IPS-18c (cell line): ENCODE data around the gene PLXNB2.

Experiments used
- H3K4me3 ChIP-seq: 2 replicates; pipeline ENCODE4 v1.7.0; 2013; ENCODE audit warnings: low read depth, mild to moderate bottlenecking, low read length, moderate library complexity; ENCODE audit not compliant: insufficient read depth
- H3K9me3 ChIP-seq: one replicate; pipeline ENCODE4 v1.6.1; 2013; ENCODE audit warnings: mild to moderate bottlenecking, low read length, moderate library complexity; ENCODE audit not compliant: control insufficient read depth, insufficient read depth

PLXNB2 gene

DNA sequence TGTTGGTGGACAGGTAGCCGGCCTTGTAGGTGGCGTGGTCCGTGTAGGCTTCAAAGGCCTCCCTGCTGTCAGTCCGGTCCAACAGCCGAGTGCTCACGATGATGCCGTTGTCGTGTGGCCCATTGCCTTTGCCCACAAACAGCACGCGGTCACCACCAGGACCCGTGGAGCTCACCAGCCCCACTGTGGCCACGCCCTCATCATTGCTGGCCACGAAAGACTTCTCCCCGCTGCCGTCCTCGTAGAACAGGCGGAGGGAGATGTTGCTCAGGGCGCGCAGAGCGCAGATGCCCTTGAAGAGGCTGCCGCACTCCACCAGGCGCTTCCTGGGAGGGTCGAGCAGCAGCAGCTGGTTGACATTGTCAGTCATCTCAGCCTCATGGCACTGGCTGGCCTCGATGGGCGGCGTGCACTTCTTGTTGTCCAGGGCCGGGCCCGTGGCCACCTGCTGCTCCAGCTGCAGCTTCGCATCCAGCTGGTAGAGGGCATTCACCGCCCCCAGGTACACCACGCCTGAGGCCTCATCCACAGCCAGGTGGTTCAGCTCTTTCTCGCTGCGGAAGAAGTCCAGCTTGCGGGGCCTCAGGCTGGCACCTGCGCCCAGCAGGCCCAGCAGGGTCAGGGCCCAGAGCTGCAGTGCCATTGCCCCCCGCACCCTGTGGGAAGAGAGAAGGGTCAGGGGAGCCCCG lies 17.4 kb downstream of the PLXNB2 start:
- H3K9me3 ChIP-seq = peaks cover 2% of the 10 kb centered on the region
- H3K4me3 ChIP-seq = no peak overlapping the region

DNA sequence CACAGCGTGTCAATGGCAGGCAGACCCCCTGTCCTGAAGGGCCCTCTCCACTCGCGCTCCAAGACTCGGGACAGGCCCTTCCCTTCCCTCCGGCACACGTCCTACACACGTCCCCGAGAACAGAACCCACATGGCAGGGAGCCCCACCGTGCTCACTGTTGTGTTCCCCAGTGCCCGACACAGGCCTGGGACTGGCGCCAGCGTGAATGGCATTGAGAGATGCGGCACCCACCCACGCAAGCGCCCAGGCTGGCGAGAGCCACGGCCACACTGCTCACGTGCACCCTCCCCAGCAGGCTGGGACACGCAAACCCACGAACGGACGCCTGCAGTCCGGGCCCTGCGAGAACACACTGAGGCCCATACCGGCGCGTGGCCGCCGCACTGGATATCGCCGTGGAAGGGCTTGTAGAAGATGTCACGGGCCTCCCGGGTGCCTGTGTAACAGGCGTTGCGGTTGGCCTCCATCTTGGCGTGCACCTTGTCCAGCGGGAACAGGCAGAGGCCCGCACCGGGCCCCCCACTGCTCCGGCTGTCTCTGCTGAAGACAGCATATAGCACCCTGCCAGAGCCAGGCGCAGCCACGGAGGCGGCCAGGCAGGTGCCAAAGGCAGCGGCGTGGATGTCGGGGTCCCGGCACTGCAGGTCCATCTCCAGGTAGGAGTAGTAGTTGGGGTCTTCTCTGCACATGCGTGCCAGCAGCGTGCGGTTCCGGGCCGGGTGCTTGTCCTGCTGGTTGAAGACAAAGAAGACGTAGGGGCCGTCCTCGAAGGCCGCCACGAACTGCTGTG lies 18.1 kb downstream of the PLXNB2 start:
- peaks cover 2% of the 10 kb centered on the region for H3K9me3 ChIP-seq
- H3K4me3 ChIP-seq = no peak overlapping the region

DNA sequence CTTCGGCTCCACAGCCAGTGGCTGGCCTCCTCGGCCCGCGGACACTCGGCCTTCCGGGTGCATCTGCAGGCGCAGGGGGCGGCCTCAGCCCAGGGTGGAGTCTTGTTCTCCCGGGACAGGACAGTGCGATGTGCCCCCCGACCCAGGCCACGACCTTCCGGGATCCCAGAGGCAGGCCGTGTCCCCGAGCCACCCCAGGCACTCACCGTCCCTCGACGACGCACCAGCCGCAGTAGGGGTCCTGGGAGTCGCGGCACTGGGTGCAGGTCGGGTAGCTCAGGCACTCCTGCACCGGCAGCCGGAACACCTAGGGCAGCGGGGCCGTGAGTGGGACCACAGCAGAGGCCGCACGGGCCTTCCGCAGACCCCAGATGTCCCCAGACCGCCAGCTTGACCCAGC lies 19.7 kb downstream of the PLXNB2 start:
- no peak overlapping the region for H3K4me3 ChIP-seq
- peaks cover 2% of the 10 kb centered on the region for H3K9me3 ChIP-seq

DNA sequence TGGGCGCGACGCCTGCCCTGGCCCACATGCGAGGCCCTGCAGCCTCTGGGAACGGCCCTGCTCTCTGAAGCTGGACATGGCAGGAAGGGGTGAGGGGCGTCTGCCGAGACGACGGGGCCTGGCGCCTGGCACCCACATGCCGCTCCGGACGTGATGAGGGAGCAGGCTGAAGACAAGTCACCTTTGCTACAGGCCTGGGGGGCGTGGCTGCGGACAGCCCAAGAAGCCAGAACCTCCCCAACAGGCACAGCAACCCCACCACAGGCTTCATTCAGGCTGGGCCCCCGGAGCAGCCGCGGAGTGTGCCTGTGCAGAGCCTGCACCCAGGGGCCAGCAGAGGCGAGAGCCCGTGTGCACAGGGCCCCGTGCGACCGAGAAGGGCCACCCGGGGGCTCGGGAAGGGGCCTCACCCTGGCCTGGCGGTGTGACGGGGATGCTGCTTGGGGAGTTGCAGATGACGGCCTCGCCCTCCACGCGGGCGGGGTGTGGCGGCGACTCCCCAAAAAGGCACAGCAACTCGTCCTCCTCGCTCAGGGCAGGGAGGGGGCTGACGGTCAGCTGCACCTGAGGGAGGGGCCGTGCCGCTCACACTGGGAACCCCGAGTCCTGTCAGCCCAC lies 20.6 kb downstream of the PLXNB2 start:
- Histone ChIP-seq H3K4me3 (no peak overlapping the region), H3K9me3 (peaks cover 2% of the 10 kb centered on the region)

DNA sequence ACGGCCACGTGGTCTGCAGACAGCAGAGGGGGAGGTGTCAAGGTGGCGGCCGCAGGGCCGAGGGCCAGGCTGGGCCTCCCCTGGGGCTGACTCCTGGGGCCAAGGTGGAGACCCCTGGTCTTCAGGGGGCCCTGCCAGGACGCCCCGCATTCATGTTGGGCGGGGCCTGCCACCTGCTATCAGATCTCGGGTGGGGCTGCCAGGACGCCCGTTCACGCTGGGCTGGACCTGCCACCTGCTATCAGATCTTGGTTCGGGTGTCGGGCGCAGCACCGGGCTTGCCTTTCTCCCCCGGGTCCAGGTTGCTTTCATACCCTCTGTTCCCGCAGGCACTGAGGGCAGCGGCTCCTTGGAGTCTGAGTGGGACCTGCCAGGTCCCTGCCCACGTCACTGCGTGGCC lies 21.2 kb downstream of the PLXNB2 start:
- H3K4me3 ChIP-seq = no peak overlapping the region

DNA sequence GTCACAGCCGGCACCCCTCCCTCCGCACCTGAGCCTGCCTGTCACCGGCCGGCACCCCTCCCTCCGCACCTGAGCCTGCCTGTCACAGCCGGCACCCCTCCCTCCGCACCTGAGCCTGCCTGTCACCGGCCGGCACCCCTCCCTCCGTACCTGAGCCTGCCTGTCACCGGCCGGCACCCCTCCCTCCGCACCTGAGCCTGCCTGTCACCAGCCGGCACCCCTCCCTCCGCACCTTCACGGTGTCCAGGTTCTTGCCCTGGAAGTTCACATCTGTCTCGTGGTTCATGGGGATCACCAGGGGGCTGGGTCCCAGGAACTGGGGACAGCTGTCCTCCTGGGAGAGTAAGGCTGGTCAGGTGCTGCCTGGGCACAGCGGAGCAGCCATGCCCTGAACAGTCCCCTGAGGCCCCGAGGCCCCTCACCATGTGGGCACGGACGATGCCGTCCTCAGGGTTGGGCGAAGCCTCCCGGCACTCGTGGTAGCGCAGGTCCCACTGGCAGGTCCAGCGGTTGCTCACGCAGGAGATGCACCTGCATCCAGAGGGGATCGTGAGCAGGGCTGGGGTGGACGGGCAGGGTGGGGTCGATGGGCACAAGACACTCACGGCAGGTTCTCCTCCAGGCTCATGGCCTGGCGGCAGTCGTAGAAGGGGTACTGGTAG lies 21.7 kb downstream of the PLXNB2 start:
- Histone ChIP-seq H3K9me3 (peaks cover 2% of the 10 kb centered on the region), H3K4me3 (no peak overlapping the region)

More for the DNA sequence above, 21.2 kb downstream of the PLXNB2 start:
- H3K9me3 ChIP-seq = peaks cover 2% of the 10 kb centered on the region

DNA sequence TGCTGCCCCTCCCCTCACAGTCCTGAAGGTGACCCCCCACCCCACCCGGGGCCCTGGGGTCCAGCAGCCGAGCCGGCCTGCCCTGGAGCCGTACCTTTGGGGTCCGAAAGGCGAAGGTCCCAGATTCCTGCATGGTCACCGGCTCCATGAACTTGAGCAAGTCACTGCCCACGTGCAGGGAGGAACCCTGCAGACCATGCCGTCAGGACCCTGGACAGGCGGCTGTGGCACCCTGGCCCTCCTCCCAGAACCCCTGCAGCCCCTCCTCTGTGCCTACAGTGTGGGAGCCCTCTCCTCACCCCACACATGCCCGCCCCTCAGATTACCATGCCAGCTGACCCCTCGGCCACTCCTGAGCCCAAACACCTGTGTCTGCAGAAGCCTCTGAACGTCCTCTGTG lies 23.0 kb downstream of the PLXNB2 start:
- Histone ChIP-seq H3K9me3 (no peaks in the 10 kb centered on the region), H3K4me3 (no peak overlapping the region)

DNA sequence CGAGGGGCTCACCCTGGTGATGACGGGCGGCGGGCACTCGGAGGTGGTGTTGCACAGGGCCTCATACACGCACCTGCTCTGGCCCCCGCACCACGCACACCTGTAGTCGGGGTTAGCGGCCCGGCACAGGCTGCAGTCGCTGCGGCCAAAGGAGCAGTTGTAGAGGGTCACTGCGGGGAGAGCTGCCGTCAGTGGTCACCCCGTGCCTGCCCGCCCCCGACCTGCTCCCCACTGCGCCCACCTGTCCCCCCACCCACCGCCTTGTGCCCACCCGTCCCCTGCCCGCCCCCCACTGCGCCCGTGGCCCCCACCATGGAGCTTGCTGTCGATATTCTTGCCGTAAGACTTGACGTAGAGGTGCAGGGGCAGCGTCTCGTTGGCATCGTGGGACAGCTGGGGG lies 23.6 kb downstream of the PLXNB2 start:
- no peaks in the 10 kb centered on the region for H3K9me3 ChIP-seq
- no peak overlapping the region for H3K4me3 ChIP-seq

DNA sequence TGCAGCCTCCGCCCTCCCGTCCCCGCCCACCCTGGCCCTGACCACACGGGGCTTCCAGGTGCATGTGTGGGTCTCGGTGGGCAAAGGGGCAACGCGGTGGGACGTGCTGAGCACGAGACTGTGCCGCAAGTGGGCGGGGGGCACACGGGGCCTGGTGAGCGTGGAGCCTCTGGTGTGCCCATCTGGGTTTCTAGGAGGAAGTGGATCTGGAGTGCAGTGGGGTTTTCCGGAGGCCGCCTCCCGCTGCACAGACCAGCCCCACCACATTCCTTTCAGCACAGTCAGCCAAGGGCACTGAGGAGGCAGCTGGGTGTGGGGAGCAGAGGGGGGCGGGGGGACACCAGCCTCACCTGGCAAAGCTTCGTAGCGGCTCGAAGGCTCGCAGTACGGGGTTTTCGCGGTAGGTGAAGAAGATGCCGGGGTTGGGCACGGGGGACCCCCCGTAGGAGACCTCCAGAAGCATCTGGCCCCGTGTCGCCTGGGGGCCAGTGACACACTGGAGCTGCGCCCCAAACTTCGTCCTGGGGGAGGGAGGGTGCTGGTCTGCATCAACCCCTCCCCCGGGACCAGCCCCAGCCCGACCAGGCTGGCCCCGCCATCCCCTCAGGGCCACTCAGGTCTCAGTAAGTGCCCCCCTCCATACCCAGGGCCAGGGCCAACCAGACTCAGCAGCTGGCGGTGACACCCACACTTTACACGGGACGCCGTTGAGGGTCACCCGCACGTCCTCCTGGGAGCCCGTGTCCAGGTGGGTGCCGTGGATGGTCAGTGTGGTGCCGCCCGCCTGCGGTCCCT lies 24.9 kb downstream of the PLXNB2 start:
- Histone ChIP-seq H3K4me3 (no peak overlapping the region), H3K9me3 (no peaks in the 10 kb centered on the region)

DNA sequence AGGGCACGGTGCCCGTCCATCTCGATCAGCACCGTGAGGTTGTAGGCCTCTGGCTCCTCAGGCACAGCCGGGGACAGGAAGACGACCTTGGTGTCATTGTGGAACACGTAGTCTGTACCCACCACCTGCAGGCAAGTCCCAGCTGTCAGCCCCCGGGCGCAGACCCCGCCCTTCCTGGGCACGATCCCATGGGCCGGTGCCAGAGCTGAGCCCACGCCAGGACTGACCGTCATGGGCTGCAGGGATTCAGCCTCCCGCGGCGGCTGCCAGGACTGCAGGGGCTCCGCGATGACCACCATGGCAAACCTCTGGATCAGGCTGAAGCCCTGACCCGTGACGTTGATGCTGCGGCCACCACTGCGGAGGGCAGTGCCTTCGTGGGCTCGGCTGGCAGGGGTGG lies 25.5 kb downstream of the PLXNB2 start:
- H3K9me3 ChIP-seq = no peaks in the 10 kb centered on the region
- no peak overlapping the region for H3K4me3 ChIP-seq

DNA sequence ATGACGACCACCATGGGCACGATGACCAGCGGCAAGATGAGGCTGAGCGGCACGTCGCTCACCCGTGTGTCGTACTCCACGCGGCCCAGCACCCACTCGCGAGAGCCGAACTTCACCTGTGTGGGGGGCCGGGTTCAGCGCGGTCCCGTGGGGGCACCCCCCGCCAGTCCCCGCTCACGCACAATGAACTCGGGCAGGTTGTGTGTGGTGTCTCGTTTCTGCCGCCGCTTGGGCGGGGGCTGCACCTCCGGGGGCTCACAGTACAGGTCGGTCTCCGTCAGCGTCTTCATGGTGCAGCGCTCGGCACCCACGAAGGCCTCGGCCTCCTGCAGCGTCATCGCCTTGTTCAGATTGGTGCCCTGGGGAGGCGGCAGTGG lies 26.1 kb downstream of the PLXNB2 start:
- no peak overlapping the region for H3K4me3 ChIP-seq
- peaks cover under 1% of the 10 kb centered on the region for H3K9me3 ChIP-seq

DNA sequence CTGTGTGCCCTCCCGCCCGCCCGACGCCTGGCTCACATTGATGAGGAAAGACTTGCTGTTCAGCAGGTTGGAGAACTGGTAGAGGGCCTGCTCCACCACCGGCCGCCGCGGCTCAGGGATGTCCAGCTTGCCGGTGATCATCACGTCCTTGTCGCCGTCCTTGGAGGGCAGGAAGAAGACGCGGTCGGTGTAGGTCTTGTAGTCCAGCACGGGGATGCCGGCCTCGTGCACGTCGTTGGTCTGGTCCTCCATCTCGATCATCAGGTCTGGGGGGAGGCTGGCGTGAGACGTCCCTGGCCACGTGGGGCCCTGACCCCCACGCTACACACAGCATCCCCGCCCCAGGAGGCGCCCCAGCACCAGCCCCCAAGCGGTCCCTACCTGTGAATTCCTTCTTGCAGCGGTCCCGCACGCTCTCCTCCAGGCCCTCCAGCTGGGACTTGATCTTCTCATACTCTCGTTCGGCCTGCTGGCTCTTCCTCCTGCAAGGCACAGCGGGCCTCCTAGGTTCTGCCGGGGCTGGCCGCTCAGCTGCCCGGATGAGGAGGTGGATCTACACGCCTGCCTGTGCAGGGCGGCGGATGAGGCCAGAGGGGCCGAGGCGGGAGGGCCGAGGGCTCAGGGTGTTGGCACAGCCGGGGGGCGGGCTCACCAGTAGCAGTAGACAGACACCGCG lies 26.6 kb downstream of the PLXNB2 start:
- peaks cover 3% of the 10 kb centered on the region for H3K9me3 ChIP-seq

DNA sequence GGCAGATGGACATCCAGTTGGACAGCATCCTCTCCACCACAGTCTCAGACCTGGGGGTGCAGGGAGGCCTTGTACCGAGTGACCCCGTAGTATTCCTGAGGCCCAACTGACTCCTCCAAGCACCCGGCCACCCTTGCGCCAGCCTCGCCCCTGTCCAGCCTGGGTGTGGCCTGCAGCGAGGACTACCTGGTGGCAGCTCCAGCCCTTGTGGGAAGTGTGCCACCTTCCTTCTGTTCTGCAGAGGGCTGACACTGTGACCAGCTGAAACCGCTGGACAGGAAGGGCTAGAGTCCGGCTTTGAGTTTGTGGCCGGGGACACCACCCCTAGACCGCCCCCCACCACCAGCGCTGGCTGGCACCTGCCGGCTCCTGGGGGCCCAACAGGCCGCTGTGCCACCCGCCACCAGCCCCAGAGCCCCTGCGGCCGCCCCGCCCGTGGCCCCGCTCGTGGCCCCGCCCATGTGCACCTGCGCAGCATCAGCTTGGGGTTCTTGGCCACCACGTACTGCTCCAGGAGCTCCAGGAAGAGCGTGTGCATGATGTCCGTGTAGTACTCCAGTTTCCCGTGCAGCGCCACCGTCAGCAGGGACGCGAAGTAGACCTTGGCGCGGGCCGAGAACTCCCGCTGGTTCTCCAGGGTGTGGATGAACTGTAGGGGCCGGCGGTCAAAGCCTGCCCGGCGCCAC lies 27.3 kb downstream of the PLXNB2 start:
- Histone ChIP-seq H3K4me3 (no peak overlapping the region), H3K9me3 (peaks cover 3% of the 10 kb centered on the region)

More for the DNA sequence above, 26.6 kb downstream of the PLXNB2 start:
- no peak overlapping the region for H3K4me3 ChIP-seq

DNA sequence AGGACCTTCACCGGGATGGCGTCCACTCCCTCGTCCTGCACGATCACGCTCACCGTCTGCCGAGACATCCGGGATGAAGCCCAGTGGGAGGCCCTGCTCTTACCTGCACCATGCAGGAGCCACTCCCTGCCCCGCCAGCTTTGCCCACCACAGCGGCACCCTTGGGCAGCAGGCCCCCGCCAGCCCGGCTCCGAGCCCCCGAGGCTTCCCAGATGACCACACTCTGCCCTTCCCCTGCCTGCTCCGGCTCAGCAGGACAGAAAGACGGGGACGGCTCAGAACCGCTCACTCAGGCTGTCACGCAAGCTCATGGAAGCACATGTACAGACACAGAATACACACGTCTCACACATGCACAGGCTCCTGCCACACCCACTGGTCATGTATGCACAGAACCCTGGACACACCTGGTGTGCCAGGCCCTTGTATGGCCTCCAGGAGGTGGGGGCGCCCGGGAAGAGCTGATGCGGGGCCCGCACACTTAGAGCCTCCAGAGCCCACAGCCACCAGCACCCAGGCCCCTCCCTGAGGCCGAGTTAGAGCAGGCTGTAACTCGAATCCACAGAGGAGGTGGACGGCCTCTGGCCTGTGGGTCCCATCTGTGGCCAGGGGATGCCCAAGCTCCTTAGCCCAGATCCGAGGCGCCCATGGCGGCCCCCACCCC lies 28.4 kb downstream of the PLXNB2 start:
- H3K4me3 ChIP-seq = no peak overlapping the region
- H3K9me3 ChIP-seq = peaks cover 3% of the 10 kb centered on the region

DNA sequence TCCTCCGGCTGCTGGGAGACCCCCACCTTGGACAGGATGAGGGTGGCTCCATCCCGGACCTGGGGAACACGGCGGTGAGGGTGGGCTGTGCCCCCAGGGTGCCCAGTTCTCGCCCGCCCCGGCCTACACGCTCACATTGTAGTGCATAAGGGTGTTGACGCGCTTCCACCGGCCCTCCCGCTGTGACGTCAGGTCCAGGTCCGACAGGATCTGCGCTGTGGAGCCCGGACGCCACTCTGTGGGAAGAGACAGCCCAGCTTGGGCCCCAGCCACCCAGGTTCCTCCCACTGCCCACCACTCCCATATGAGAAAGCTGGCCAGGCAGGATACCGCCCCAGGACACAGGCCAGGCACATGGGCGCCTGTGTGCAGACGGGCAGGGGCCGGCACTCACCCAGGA lies 29.0 kb downstream of the PLXNB2 start:
- H3K9me3 ChIP-seq = peaks cover 3% of the 10 kb centered on the region
- no peak overlapping the region for H3K4me3 ChIP-seq

DNA sequence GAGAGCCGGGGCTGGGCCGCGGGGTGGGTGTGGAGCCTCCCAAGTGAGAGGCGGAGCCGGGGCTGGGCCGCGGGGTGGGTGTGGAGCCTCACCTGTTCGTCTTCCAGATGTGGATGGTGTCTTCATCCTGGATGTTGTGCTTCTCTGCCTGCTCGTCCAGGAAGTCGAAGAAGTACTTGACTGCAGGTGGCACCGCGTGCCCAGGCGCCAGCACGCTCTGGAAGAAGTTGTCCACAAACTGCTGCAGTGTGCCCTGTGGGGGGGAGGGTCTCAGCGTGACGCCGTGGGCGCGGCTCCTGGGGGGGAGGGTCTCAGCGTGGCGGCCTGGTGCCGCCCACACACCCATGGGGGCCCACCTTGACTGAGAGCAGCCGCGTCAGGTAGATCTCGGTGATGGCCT lies 29.7 kb downstream of the PLXNB2 start:
- Histone ChIP-seq H3K9me3 (peaks cover 3% of the 10 kb centered on the region), H3K4me3 (no peak overlapping the region)
